Spleen (tissue), 10 donors: ENCODE data around the gene HRK. TPM values are rescaled to one million over a fixed set of nuclear protein-coding genes. Genes with fewer than 3 reads are reported as not detected.

Experiments
- polyA plus RNA-seq, 3 donors: library from polyadenylated mRNA; stranded (reverse); fragments of 200-250 nt; gene quantifications; one replicate each; pipeline ENCODE4 v1.2.1, GENCODE V29; 2013
- total RNA-seq, 7 donors: library from RNA; depleted of rRNA in 3 of 7; stranded (reverse); fragments of >200 nt in 3 of 7; fragmentation: NEBNext Ultra II Directional in 4 of 7; extraction: Animal tissue kit (Norgen Biotek cat#: 25700) in 4 of 7; gene quantifications; one replicate each; pipeline versions ENCODE4 v1.1.0 to v1.2.1, GENCODE V29; 2016 to 2021
- donor health status: healthy with polysubstance abuse.
- donor health status: DM: no; HTN: no; CAD: no; lungs with moderate emphysema.
- donor health status: DM: no; HTN: no; CAD: no.
- donor health status: Bipolar disorder and iron deficiency.
- donor health status: healthy.
- donor health status: DM: no; HTN: no; CAD: no.
- donor health status: DM: yes; HTN: yes; CAD: no.

Gene HRK
- total and polyA plus RNA-seq, 10 donors: 0.07 to 0.76 (median 0.37) TPM; not detected in 1

Other genes starting within 250 kb of the HRK start
- 10 to 100 TPM; 18.5 to 43.8 (median 28.7) TPM for gene SPRING1, start 143.4 kb downstream of the HRK start, total RNA-seq
- gene SPRING1, start 143.4 kb downstream of the HRK start, polyA plus RNA-seq: 10 to 100 TPM in 2 of 3 donors, 1 to 10 TPM in 1; 8.8 to 17.5 (median 10.4) TPM
- gene RNFT2, start 143.1 kb downstream of the HRK start, total RNA-seq: 1 to 10 TPM; 3.0 to 6.0 (median 4.4) TPM
- 1 to 10 TPM; 1.9 to 3.9 (median 3.5) TPM for gene RNFT2, start 143.1 kb downstream of the HRK start, polyA plus RNA-seq
- gene FBXW8, start 29.5 kb upstream of the HRK start, total RNA-seq: 10 to 100 TPM; 10.5 to 17.3 (median 14.0) TPM
- 1 to 10 TPM; 2.2 to 4.2 (median 3.6) TPM for gene FBXW8, start 29.5 kb upstream of the HRK start, polyA plus RNA-seq
- 10 to 100 TPM in 5 of 7 donors, 1 to 10 TPM in 2; 5.5 to 26.9 (median 20.3) TPM for gene TESC, start 218.0 kb upstream of the HRK start, total RNA-seq
- gene TESC, start 218.0 kb upstream of the HRK start, polyA plus RNA-seq: 10 to 100 TPM in 2 of 3 donors, 1 to 10 TPM in 1; 5.5 to 16.1 (median 10.9) TPM